ENCODE results near the gene ALG10.
A peak's percentile ranks its signal among the peaks of the same experiment; 100 is the strongest.
"Not testable (repeated sequence)": the region's sequence is repeated elsewhere in the genome, so short reads cannot be mapped to it uniquely, and the experiment has no call there.

Gene ALG10

GRCh38 chr12:34022079-34022830 lies at the start of gene ALG10:
Gene ALG10, plus strand, starts transcription at chr12:34022496. Its CDS starts 104 bp downstream, at chr12:34022600.
- DNase-seq: peak; percentile 96

- DNase-seq: not testable (repeated sequence)
Observed at GRCh38 chr12:33972884-33973283, 49.4 kb upstream of the ALG10 start.

- no peak for DNase-seq
Observed at GRCh38 chr12:33977887-33978286, 44.4 kb upstream of the ALG10 start.

- no peak for DNase-seq
Observed at GRCh38 chr12:33988197-33988805, 34.0 kb upstream of the ALG10 start.

GRCh38 chr12:33988913-33989312 lies 33.4 kb upstream of the ALG10 start:
- DNase-seq: no peak

GRCh38 chr12:33994857-33995808 lies 27.2 kb upstream of the ALG10 start:
- no peak for DNase-seq

GRCh38 chr12:34008835-34009234 lies 13.5 kb upstream of the ALG10 start:
- not testable (repeated sequence) for DNase-seq

- no peak for DNase-seq
Observed at GRCh38 chr12:34016361-34016760, 5.9 kb upstream of the ALG10 start.

GRCh38 chr12:34021071-34021470 lies 1.2 kb upstream of the ALG10 start:
- DNase-seq: no peak

- not testable (repeated sequence) for DNase-seq
Observed at GRCh38 chr12:34027661-34028060, 5.4 kb downstream of the ALG10 start.

- DNase-seq: no peak
Observed at GRCh38 chr12:34030591-34030990, 8.3 kb downstream of the ALG10 start.

- DNase-seq: no peak
Observed at GRCh38 chr12:34033628-34034296, 11.5 kb downstream of the ALG10 start.

- DNase-seq: not testable (repeated sequence)
Observed at GRCh38 chr12:34038357-34038756, 16.1 kb downstream of the ALG10 start.

- no peak for DNase-seq
Observed at GRCh38 chr12:34046570-34046969, 24.3 kb downstream of the ALG10 start.

- not testable (repeated sequence) for DNase-seq
Observed at GRCh38 chr12:34047855-34048254, 25.6 kb downstream of the ALG10 start.

- DNase-seq: no peak
Observed at GRCh38 chr12:34048714-34049113, 26.4 kb downstream of the ALG10 start.

- no peak for DNase-seq
Observed at GRCh38 chr12:34051486-34051885, 29.2 kb downstream of the ALG10 start.

GRCh38 chr12:34054938-34055337 lies 32.6 kb downstream of the ALG10 start:
- no peak for DNase-seq

Measured in activated CD4-positive, alpha-beta T cell treated with anti-CD3 and anti-CD28 coated beads for 48 hours (primary cell).